OCI-LY3 (cell line): Measurements from ENCODE around the gene AK9.

Experiments
- CTCF ChIP-seq: fragments of 200-600, 300-600 bp; sonication (generic); IDR thresholded peaks from 2 replicates; pipeline ENCODE4 v1.5.1; 2014; ENCODE audit warnings: antibody characterized with exemption, low read length, low read depth
- EZH2phosphoT487 ChIP-seq: fragments of 200-600 bp; shearing (Covaris generic); IDR thresholded peaks from 2 replicates; pipeline ENCODE4 v1.6.1; 2018; ENCODE audit warnings: antibody characterized with exemption, mixed run types, low read depth

GRCh38 chr6:109693111-109693510, 2.1 kb upstream of the AK9 start:
- TF ChIP-seq CTCF, result no peak
- TF ChIP-seq EZH2phosphoT487, result no peak
